HG03575 (cell line): ENCODE measurements around the gene DOCK4.

ENCODE experiments used
- ATAC-seq: cut with Tn5 transposase; IDR thresholded peaks from one replicate; pipeline ENCODE4 v1.9.1; 2021; ENCODE audit not compliant: unreplicated experiment, insufficient number of reproducible peaks, low FRiP score; ENCODE audit errors: extremely low read depth

DOCK4 gene

GRCh38 chr7:112038353-112038752 lies 167.8 kb downstream of the DOCK4 start:
- no peak for ATAC-seq

- ATAC-seq, result no peak
Observed at GRCh38 chr7:112036071-112036470, 170.1 kb downstream of the DOCK4 start.

- ATAC-seq, result no peak
Observed at GRCh38 chr7:112031689-112032088, 174.5 kb downstream of the DOCK4 start.

- no peak for ATAC-seq
Observed at GRCh38 chr7:112025556-112025955, 180.6 kb downstream of the DOCK4 start.

GRCh38 chr7:112023786-112024185 lies 182.4 kb downstream of the DOCK4 start:
- no peak for ATAC-seq

GRCh38 chr7:112023282-112023681 lies 182.9 kb downstream of the DOCK4 start:
- no peak for ATAC-seq

GRCh38 chr7:112022128-112022527 lies 184.1 kb downstream of the DOCK4 start:
- ATAC-seq, result no peak

GRCh38 chr7:112021379-112022044 lies 184.7 kb downstream of the DOCK4 start:
- ATAC-seq, result no peak

- ATAC-seq, result no peak
Observed at GRCh38 chr7:112020800-112021199, 185.4 kb downstream of the DOCK4 start.

GRCh38 chr7:112019932-112020331 lies 186.3 kb downstream of the DOCK4 start:
- no peak for ATAC-seq

- no peak for ATAC-seq
Observed at GRCh38 chr7:112018305-112019030, 187.7 kb downstream of the DOCK4 start.

- no peak for ATAC-seq
Observed at GRCh38 chr7:112015146-112015545, 191.1 kb downstream of the DOCK4 start.

GRCh38 chr7:112014347-112014746 lies 191.9 kb downstream of the DOCK4 start:
- no peak for ATAC-seq

- no peak for ATAC-seq
Observed at GRCh38 chr7:112013274-112013673, 192.9 kb downstream of the DOCK4 start.

GRCh38 chr7:112012242-112012641 lies 194.0 kb downstream of the DOCK4 start:
- ATAC-seq, result no peak

- ATAC-seq, result no peak
Observed at GRCh38 chr7:112010994-112011393, 195.2 kb downstream of the DOCK4 start.

GRCh38 chr7:112010109-112010508 lies 196.1 kb downstream of the DOCK4 start:
- ATAC-seq, result no peak

GRCh38 chr7:112009081-112009480 lies 197.1 kb downstream of the DOCK4 start:
- ATAC-seq, result no peak

GRCh38 chr7:112007185-112007584 lies 199.0 kb downstream of the DOCK4 start:
- no peak for ATAC-seq

- ATAC-seq, result no peak
Observed at GRCh38 chr7:112006071-112006470, 200.1 kb downstream of the DOCK4 start.
